Panc1 (cell line): Measurements from ENCODE around the gene TOLLIP. TPM values are rescaled to one million over a fixed set of nuclear protein-coding genes. Genes with fewer than 3 reads are reported as not detected.

Source experiments
- ATAC-seq: fragments of 200-7000 bp; cut with Tn5 transposase; 2 replicates; pipeline ENCODE4 v1.9.1; 2020; ENCODE audit warnings: mild to moderate bottlenecking, moderate library complexity
- BruUV-seq: library from RNA; stranded (reverse); fragments of 400-500 nt; replicated peaks from 2 replicates; lab custom pipeline; 2021; lab: Mats Ljungman, UMichigan
- CTCF ChIA-PET: fragments of 300-600 bp; sonication (Branson Sonifier 250); formaldehyde crosslinking; loops from one replicate; lab custom pipeline; 2022; ENCODE audit warnings: antibody characterized with exemption; lab: Charles Lee
- POLR2A ChIA-PET: fragments of 300-600 bp; sonication (Branson Sonifier 250); formaldehyde crosslinking; loops from one replicate; lab custom pipeline; 2022; ENCODE audit warnings: antibody characterized with exemption; lab: Charles Lee
- DNase-seq: peaks from one replicate; pipeline ENCODE4 v3.0.0-alpha.2; 2010; ENCODE audit warnings: low read depth, low spot score
- H3K27ac ChIP-seq: 2 replicates; pipeline ENCODE4 v1.5.1; 2011; ENCODE audit warnings: mild to moderate bottlenecking, low read length, inconsistent platforms
- H3K27me3 ChIP-seq: fragments of 200-500 bp; sonication (Bioruptor generic); 2 replicates; pipeline ENCODE4 v1.6.0; 2014; ENCODE audit warnings: low read length, inconsistent platforms; ENCODE audit not compliant: control insufficient read depth, insufficient read depth
- H3K36me3 ChIP-seq: fragments of 200-500 bp; sonication (Bioruptor generic); 2 replicates; pipeline ENCODE4 v1.5.1; 2014; ENCODE audit warnings: inconsistent platforms, mild to moderate bottlenecking, low read length, moderate library complexity; ENCODE audit not compliant: control insufficient read depth, insufficient read depth
- H3K4me1 ChIP-seq: 2 replicates; pipeline ENCODE4 v1.5.1; 2011; ENCODE audit warnings: inconsistent platforms, mild to moderate bottlenecking, low read length, moderate library complexity; ENCODE audit not compliant: control insufficient read depth, insufficient read depth
- H3K4me3 ChIP-seq, 2 experiments: 2 replicates each; pipeline ENCODE4 v1.5.1; 2011 to 2012; ENCODE audit warnings: low read depth in 2 of 2, low read length in 2 of 2, mild to moderate bottlenecking in 2 of 2, inconsistent platforms in 1 of 2, moderate library complexity in 1 of 2
- H3K9me3 ChIP-seq: fragments of 200-500 bp; sonication (Bioruptor generic); 2 replicates; pipeline ENCODE4 v1.5.1; 2014; ENCODE audit warnings: low read depth, mild to moderate bottlenecking, inconsistent platforms, low read length, moderate library complexity; ENCODE audit not compliant: control insufficient read depth, insufficient read depth
- CTCF ChIP-seq: fragments of 450-650 bp; IDR thresholded peaks from 2 replicates; pipeline ENCODE4 v1.5.1; 2017; ENCODE audit warnings: mild to moderate bottlenecking
- POLR2AphosphoS5 ChIP-seq: IDR thresholded peaks from 2 replicates; pipeline ENCODE4 v1.6.1; 2012; ENCODE audit warnings: mild to moderate bottlenecking, low read depth, low read length, moderate library complexity
- REST ChIP-seq, 2 experiments: IDR thresholded peaks; 2 replicates each; pipeline ENCODE4 v1.6.1; 2011 to 2012; ENCODE audit warnings: low read depth in 2 of 2, control low read depth in 1 of 2, low read length in 1 of 2, mild to moderate bottlenecking in 1 of 2, moderate library complexity in 1 of 2; ENCODE audit not compliant: insufficient read depth in 1 of 2
- SIN3A ChIP-seq: IDR thresholded peaks from 2 replicates; pipeline ENCODE4 v1.6.1; 2012; ENCODE audit warnings: low read depth, mild to moderate bottlenecking, low read length, moderate library complexity, borderline replicate concordance; ENCODE audit not compliant: insufficient read depth
- TCF7L2 ChIP-seq: IDR thresholded peaks from 2 replicates; pipeline ENCODE4 v1.6.1; 2011; ENCODE audit warnings: mild to moderate bottlenecking, low read depth, low read length, inconsistent platforms
- in situ Hi-C: cut with HindIII; loops from 2 replicates; pipeline ENCODE4 v1.10.0; 2016; ENCODE audit warnings: low sequenced_read_pairs, low pct_unique_long_range_greater_than_20kb
- intact Hi-C: fragments of 100-400 bp; cut with micrococcal nuclease; formaldehyde crosslinking; loops from one replicate; pipeline ENCODE4 v1.10.0; 2022; ENCODE audit not compliant: unreplicated experiment
- total RNA-seq: library from RNA; stranded (reverse); gene quantifications from one replicate; pipeline ENCODE4 v1.2.1, GENCODE V29; 2021; ENCODE audit not compliant: unreplicated experiment

TOLLIP gene
- total RNA-seq, 1 experiment from 2014 or later: 141 TPM

- POLR2A ChIA-PET: interaction anchor here (0.6 kb wide), 1 partner anchor 37 kb away, joined by 4 read pairs; no protein-coding TSS in a partner anchor
- no peaks in the 10 kb centered on the region for H3K36me3 ChIP-seq
- H3K4me3 ChIP-seq: no peak overlapping the region
- TF ChIP-seq REST (IDR thresholded peaks at IDR 0.05; ENCODE audit: insufficient read depth in 1 of 2, low read depth in 2 of 2, low read length in 1 of 2) (no peak), CTCF (no peak), TCF7L2 (no peak), SIN3A (no peak), POLR2AphosphoS5 (no peak)
- no peaks in the 10 kb centered on the region for H3K27me3 ChIP-seq
- ATAC-seq: no peak
- no peak for DNase-seq
- CTCF ChIA-PET: no interaction called here
- no peak overlapping the region for H3K27ac ChIP-seq
- intact Hi-C loops: no loop called here
- peaks cover 31% of the 10 kb centered on the region for H3K4me1 ChIP-seq
- in situ Hi-C loops: no loop called here
- no peaks in the 10 kb centered on the region for H3K9me3 ChIP-seq
- BruUV-seq: no TSS peak
Observed at GRCh38 chr11:1346669-1347390, 37.4 kb upstream of the TOLLIP start.

GRCh38 chr11:1345737-1346513 lies 36.5 kb upstream of the TOLLIP start:
- DNase-seq (no peak), ATAC-seq (no peak)
- Histone ChIP-seq H3K4me3 (no peak overlapping the region), H3K4me1 (peaks cover 26% of the 10 kb centered on the region), H3K36me3 (no peaks in the 10 kb centered on the region), H3K9me3 (no peaks in the 10 kb centered on the region), H3K27me3 (no peaks in the 10 kb centered on the region), H3K27ac (no peak overlapping the region)
- ChIA-PET CTCF (no interaction called here), POLR2A (no interaction called here)
- no peak for TF ChIP-seq REST (IDR thresholded peaks at IDR 0.05; ENCODE audit: insufficient read depth in 1 of 2, low read depth in 2 of 2, low read length in 1 of 2)
- TF ChIP-seq SIN3A: no peak
- no peak for TF ChIP-seq TCF7L2
- TF ChIP-seq POLR2AphosphoS5: no peak
- TF ChIP-seq CTCF: no peak
- in situ Hi-C loops (no loop called here), intact Hi-C loops (no loop called here)
- no TSS peak for BruUV-seq
